Activated naive CD4-positive, alpha-beta T cell treated with anti-CD3 and anti-CD28 coated beads, Interleukin-2, amount 50 U/mL, for 24 hours (primary cell): Measurements from ENCODE around the gene ARL10.

ENCODE experiments used
- H3K27ac Mint-ChIP-seq: one replicate; pipeline ENCODE4 v1.8.0; 2021; ENCODE audit warnings: mild to moderate bottlenecking, mixed read lengths
- H3K27me3 Mint-ChIP-seq: one replicate; pipeline ENCODE4 v1.8.0; 2021; ENCODE audit warnings: mixed read lengths
- H3K36me3 Mint-ChIP-seq: one replicate; pipeline ENCODE4 v1.8.0; 2021; ENCODE audit warnings: mixed read lengths
- H3K4me1 Mint-ChIP-seq: one replicate; pipeline ENCODE4 v1.8.0; 2021; ENCODE audit warnings: mixed read lengths
- H3K4me3 Mint-ChIP-seq: one replicate; pipeline ENCODE4 v1.8.0; 2021; ENCODE audit warnings: mild to moderate bottlenecking, mixed read lengths
- H3K9me3 Mint-ChIP-seq: one replicate; pipeline ENCODE4 v1.8.0; 2021; ENCODE audit warnings: mixed read lengths

The ARL10 gene

DNA sequence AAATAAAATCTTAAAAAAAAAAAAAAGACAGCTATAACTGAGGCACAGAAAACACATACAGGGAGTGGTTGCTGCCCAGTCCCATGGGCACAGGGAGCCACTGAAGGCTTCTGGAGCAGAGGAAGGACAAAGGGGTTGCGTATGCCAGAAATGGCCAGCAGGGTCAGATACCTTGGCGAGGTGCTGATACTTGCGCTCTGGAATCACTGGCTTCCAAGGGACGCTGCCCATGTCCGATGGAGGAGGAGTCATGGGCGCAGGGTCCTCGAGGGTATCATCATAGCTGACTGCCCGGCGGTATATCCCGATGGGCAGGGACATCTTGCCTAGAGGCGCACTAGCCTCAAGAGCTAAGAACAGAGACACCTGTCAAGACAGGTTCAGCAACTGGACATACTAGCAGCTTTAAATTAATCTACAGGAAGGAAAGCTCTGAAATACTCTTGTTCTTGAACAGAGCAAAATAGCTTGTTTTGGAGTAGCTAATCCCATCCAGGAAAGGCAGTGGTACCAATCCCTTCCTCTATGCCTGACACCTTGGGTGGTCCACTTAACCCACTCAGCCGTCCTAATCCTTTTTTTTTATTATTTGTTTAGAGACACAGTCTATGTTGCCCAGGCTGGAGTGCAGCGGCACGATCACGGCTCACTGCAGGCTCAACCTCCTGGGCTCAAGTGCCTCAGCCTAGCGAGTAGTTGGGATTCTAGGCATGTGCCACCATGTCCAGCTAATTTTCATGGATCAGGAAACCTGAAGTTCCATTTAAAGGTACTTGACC is 9.7 kb upstream of the ARL10 start:
- H3K4me3 Mint-ChIP-seq: no peak overlapping the region
- H3K27me3 Mint-ChIP-seq: no peaks in the 10 kb centered on the region
- no peaks in the 10 kb centered on the region for H3K9me3 Mint-ChIP-seq
- H3K27ac Mint-ChIP-seq: no peak overlapping the region
- peaks cover 40% of the 10 kb centered on the region for H3K4me1 Mint-ChIP-seq
- H3K36me3 Mint-ChIP-seq: peaks cover 9% of the 10 kb centered on the region

DNA sequence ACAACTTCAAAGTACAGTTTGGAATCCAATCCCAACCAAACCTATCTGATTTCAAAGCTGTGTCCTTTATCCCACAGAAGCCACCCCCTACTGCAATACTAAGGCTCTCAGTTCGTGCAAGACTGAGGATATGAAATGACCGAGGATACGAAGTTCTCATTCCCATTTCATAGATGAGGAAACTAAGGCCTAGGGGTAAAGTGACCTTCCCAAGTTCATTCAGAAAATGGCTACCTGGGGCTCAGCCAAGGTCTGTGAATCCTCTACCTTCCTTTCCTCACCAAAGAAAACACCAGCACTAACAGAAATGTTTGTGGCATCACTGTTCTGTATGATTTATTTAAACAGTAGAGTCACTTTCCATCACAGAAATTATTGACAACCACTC is 9.1 kb upstream of the ARL10 start:
- Mint-ChIP-seq H3K4me1 (peaks cover 40% of the 10 kb centered on the region), H3K9me3 (no peaks in the 10 kb centered on the region), H3K36me3 (peaks cover 9% of the 10 kb centered on the region), H3K27me3 (no peaks in the 10 kb centered on the region), H3K27ac (no peak overlapping the region), H3K4me3 (no peak overlapping the region)

DNA sequence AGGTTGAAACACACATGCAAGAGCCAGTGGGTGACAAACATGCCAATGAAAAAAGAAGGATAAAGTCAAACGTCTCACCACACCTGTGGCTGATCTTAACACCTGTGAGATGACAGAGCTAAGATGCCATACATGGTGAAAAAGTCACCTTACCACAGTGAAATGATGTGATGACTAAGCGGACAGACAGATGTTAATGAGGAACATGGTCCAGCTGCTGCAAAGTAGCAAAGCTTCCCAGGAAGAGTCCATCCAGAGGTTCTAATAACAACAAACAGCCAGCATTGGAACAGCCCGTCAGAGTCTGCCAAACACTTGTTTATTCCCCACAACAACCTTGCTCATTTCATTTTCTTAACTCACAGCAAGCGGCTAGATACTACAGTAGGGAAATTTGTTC is 5.6 kb upstream of the ARL10 start:
- Mint-ChIP-seq H3K4me1 (peaks cover 46% of the 10 kb centered on the region), H3K4me3 (peak overlapping the region; percentile 85), H3K27me3 (no peaks in the 10 kb centered on the region), H3K9me3 (no peaks in the 10 kb centered on the region), H3K27ac (peak overlapping the region; percentile 79), H3K36me3 (peaks cover 9% of the 10 kb centered on the region)

DNA sequence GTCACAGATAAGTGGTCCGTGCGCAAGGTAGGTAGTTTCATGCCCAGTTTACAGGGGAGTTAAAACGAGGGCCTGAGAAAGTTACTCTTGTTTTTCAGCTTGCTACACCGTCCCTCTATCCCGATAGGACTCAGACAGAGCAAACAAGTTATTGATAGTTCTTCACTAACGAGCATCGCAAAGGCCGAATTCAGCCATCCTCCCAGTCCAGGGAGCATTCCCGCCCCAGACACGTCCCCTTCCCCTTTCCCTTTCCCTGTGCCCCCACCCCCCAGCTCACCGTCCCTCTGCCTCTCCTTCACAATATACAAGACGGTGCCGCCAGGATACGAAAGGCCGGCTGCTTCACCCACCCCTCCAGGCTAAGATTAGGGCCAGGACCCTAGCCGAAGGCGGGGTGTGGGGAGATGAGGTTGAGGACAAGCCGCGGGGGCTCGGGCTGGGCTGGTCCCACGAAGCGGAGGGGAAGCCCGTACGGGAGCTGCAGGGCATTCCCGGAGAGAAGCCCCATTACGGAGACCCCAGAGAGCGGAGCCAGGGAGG is 4.3 kb upstream of the ARL10 start:
- Mint-ChIP-seq H3K36me3 (peaks cover 6% of the 10 kb centered on the region), H3K27ac (peak overlapping the region; percentile 83), H3K4me1 (peaks cover 41% of the 10 kb centered on the region), H3K9me3 (no peaks in the 10 kb centered on the region), H3K4me3 (peak overlapping the region; percentile 98), H3K27me3 (no peaks in the 10 kb centered on the region)

DNA sequence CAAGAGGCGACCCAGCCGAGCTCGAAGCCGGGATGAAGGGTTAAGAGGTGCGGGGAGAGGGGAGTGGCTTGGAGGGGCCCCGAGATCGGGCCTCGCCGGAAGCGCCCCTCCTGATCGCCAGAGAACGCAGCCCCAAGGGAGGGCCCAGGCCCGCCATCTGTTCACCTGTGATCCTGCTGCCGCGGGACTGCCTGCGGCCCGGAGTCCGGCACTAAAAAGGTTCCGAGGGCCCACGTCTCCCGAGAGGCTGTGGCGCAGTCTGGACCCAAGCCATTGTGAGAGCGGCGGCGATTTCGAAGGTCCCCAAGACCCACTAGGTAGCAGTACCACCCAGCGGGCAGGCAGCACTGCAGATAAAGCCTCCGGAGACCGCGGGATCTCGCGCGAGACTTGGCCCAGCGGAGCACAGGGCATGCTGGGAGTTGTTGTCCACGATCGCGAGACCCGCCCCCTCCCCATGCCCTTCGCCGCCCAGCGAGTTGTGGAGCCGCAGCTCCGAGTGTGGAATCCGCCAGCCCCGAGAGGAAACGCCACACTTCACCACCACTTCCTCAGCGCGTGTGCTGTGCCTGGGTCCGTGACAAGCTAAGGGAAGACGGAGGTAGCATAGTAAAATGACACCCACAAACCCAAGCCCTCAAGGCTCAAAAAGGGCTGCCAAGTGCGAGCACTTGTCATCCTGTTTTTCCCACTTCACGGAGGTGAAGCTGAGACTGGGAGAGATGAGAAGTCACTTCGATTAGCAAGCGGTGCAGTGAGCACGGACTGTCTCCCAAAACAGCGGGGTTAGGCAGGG is 3.7 kb upstream of the ARL10 start, which contains the start of gene KIAA1191:
Gene KIAA1191, minus strand, starts transcription at position 328 of the 796 bp plus-strand sequence. CDS start 2,256 bp downstream, outside the sequence.
- Mint-ChIP-seq H3K9me3 (no peaks in the 10 kb centered on the region), H3K27me3 (no peaks in the 10 kb centered on the region), H3K4me3 (peak within 1 kb of the TSS; percentile 98), H3K27ac (peak within 1 kb of the TSS; percentile 98), H3K36me3 (peaks cover 6% of the 10 kb centered on the region), H3K4me1 (peaks cover 40% of the 10 kb centered on the region)

DNA sequence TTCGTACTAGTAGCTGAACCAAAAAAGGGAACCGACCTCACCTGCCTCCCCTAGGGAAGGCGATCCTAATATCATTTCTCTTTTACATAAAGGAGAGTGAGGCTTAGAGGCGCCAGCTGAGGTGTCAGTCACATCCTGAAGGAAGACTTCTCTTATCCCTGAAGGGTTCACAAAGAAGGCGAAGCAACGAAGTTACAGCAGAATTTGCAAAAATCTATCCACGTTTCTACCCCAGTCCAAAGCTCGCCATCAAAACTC is 3.1 kb upstream of the ARL10 start:
- Mint-ChIP-seq H3K36me3 (peaks cover 6% of the 10 kb centered on the region), H3K4me1 (peaks cover 40% of the 10 kb centered on the region), H3K27me3 (no peaks in the 10 kb centered on the region), H3K4me3 (peak overlapping the region; percentile 98), H3K27ac (no peak overlapping the region), H3K9me3 (no peaks in the 10 kb centered on the region)

DNA sequence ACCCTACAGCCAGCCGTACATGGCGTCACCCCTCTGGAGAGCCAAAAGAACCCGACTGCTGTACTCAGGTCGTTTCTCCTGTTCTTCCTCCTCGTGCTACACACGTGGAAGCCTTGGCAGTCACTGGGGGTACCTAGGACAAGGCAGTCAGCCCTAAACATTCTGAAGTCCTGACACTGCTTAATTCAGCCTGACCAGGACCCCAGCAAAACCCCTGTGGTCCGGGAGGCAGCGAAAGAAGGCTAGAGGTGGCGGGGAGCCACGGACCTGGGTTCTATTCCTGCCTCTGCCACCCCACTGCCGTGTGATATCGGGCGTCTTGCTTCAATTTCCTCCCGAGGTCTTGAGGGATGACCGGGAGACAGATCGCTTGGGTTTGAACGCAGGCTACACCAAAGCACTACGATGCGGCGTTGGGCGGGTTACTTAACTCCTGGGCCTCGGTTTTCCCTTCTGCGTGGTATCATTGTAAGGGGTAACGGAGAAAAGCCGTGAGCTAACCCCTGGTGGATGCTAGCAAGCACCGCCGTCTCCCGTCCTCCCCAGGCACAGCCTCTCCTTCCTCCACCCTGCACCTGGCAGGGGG is 429 bp upstream of the ARL10 start:
- peaks cover 9% of the 10 kb centered on the region for H3K36me3 Mint-ChIP-seq
- peak overlapping the region; percentile 77 for H3K4me3 Mint-ChIP-seq
- H3K27me3 Mint-ChIP-seq: no peaks in the 10 kb centered on the region
- peaks cover 27% of the 10 kb centered on the region for H3K4me1 Mint-ChIP-seq
- peak overlapping the region; percentile 35 for H3K27ac Mint-ChIP-seq
- H3K9me3 Mint-ChIP-seq: no peaks in the 10 kb centered on the region

DNA sequence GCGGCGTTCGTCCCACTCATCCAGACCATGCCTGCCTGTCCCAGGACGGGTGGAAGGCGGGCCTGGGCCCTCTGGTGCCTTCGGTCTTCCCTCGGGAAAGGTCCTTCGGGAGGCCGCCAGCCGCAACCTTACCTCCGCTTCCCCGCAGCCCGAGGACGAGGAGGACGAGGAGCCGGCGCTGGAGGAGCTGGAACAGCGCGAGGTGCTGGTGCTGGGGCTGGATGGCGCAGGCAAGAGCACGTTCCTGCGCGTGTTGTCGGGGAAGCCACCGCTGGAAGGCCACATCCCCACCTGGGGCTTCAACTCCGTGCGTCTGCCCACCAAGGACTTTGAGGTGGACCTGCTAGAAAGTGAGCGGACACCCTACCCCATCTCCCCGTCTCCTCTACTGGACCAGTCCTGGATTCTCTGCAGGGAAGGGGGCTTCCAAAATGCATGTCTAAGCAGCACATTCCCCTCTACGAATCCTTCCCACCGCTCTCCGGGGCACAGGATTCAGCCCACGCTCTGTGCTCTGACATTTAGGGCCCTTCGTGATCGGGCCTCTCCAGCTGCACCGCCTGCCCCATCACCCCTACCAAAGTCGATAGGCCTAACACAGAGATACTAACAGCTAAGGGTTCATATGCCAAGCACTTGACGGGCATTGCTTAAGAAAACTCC is 1.1 kb downstream of the ARL10 start:
- no peaks in the 10 kb centered on the region for H3K9me3 Mint-ChIP-seq
- H3K27ac Mint-ChIP-seq: peak overlapping the region; percentile 79
- no peaks in the 10 kb centered on the region for H3K27me3 Mint-ChIP-seq
- H3K4me1 Mint-ChIP-seq: peaks cover 25% of the 10 kb centered on the region
- peak overlapping the region; percentile 84 for H3K4me3 Mint-ChIP-seq
- H3K36me3 Mint-ChIP-seq: peaks cover 9% of the 10 kb centered on the region

DNA sequence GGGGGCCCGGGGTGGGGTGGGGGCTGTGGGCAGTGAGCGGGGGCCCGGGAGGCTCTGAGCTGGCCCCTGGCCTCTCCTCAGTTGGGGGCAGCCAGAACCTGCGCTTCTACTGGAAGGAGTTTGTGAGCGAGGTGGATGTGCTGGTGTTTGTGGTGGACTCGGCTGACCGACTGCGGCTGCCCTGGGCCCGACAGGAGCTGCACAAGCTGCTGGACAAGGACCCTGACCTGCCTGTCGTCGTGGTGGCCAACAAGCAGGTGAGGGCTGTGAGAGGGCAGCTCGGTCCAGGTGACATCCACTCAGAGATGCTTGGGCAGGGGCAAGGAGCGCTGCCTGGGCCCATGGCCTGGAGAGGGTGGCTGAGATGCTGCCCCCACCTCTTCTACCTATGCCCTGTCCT is 3.4 kb downstream of the ARL10 start:
- Mint-ChIP-seq H3K27me3 (no peaks in the 10 kb centered on the region), H3K36me3 (peaks cover 9% of the 10 kb centered on the region), H3K27ac (no peak overlapping the region), H3K4me1 (peaks cover 11% of the 10 kb centered on the region), H3K4me3 (no peak overlapping the region), H3K9me3 (no peaks in the 10 kb centered on the region)

DNA sequence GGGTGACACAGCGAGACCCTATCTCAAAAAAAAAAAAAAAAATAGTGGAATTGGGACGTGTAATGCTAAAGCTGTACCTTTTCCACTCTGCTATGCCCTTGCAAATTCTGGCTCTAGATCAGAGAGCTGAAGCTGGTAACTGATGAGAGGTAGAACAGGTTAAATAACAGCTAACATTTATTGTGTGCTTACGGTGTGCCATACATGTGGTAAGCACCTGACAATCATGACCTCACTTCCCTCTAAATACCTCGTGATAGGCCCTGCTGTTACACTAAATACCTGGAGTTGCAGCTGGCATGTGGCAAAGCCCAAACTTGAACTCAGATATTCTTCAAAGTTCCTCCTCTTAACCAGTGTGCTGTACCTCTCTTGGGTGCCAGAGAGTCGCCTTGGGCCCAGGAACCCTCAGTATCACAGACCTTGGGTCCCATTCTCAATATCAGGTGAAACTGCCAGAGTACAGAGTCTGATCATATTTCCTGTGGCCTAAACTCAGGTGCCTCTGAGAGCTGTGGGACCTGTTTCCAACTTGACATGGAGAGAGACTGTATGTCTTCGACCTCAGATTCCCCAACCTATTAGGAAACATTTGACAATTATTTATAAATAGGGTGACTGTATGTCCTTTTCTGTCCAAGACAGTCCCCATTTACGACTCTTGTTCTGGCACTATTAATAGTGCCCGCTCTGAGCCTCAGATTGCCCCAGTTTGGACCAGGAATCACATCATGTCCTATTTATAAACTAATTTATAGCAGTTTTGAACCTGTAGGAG is 4.8 kb downstream of the ARL10 start:
- no peaks in the 10 kb centered on the region for H3K9me3 Mint-ChIP-seq
- H3K36me3 Mint-ChIP-seq: peaks cover 9% of the 10 kb centered on the region
- H3K27ac Mint-ChIP-seq: no peak overlapping the region
- H3K4me3 Mint-ChIP-seq: no peak overlapping the region
- H3K27me3 Mint-ChIP-seq: no peaks in the 10 kb centered on the region
- peaks cover 11% of the 10 kb centered on the region for H3K4me1 Mint-ChIP-seq

DNA sequence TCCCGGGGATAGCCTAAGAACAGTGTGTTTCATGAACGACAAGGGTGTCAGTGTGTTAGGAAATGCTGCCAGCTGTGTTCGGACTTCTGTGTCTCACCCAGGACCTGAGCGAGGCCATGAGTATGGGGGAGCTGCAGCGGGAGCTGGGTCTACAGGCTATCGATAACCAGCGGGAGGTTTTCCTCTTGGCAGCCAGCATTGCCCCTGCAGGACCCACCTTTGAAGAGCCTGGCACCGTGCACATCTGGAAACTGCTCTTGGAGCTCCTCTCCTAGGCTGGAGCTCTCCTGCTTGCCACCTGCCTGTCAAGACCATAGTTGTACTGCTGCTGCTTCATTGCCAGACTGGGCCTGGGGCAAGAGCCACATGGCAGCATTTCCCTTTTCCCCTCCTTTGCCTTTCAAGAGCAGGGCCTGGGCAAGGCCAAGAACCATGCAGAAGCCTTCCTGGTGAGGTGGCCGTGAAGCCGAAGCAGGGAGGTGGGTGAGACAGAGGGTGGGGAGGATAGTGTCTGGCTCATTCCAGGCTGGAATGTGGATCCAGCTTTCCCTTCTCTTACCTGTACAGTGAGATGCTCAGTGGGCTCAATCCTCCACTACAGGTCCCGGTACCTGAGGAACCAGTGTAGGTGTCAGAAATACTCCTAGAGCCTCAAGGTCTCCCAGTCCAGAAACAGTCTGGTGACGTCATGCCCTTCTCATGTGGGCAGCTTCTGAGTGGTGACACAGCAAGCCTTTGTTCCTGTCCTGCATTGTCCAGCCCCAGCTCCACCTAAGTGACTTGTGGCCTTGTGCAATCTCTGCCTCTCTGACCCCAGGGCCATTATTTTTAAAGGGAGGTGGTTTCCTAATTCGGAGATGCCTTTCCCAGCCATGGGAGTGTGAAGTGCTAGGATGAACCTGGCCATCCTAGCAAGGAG is 6.6 kb downstream of the ARL10 start:
- peaks cover 7% of the 10 kb centered on the region for H3K4me1 Mint-ChIP-seq
- no peaks in the 10 kb centered on the region for H3K27me3 Mint-ChIP-seq
- H3K4me3 Mint-ChIP-seq: no peak overlapping the region
- H3K36me3 Mint-ChIP-seq: peaks cover 9% of the 10 kb centered on the region
- no peaks in the 10 kb centered on the region for H3K9me3 Mint-ChIP-seq
- no peak overlapping the region for H3K27ac Mint-ChIP-seq

DNA sequence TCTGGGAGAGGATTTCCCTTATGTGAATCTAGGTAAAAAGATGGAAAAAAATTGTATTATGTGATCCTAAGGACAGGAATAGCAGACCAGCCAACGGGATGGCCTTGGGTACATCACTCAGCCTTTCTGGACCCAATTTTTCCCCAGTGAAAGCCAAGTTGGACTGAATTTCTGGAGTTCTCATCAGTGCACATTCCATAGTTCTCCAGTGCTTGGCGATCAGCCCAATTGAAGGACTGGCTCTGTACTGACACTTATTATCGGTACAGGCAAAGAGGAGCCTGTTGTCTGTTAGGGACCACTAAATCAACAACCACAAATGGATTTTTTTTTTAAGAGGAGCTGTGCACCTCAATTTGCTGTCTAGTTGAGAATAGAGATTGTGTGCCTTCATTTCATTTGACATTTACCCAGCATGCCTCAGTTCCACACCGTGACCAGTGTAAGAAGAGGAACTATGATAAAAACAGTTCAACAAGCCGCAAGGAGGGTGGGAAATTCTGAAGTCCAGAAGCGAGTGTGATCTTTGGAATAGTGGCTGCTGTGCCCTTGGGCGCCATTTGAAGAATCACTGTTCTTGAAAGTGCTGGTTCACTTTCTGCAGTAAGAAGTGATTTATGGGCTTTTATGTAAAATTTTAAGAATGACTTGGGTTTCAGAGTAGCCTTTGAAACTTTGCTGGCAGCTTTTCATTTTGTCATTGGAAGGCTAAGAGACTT is 8.0 kb downstream of the ARL10 start:
- no peak overlapping the region for H3K4me3 Mint-ChIP-seq
- no peak overlapping the region for H3K27ac Mint-ChIP-seq
- no peaks in the 10 kb centered on the region for H3K9me3 Mint-ChIP-seq
- H3K27me3 Mint-ChIP-seq: no peaks in the 10 kb centered on the region
- H3K4me1 Mint-ChIP-seq: no peaks in the 10 kb centered on the region
- H3K36me3 Mint-ChIP-seq: peaks cover 1% of the 10 kb centered on the region

DNA sequence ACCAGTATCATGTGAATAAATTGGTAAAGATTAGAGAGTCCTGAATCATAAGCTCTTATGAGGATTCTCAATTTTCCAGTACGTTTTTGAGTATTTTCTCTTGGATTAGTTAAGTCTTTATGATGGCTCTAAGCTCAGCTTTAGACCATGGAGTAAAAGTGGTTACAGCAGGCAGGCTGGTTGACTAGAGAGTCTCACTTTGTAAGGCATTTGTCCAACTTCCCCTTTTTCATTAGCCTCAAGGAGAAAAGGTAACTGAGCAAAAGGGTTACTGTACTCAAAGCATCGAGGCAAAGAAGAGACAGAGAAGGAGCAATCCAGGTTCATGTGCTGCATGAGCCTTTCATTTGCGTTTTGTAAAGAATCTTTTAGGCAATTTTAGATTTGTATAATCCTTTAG is 14.6 kb downstream of the ARL10 start:
- Mint-ChIP-seq H3K27me3 (no peaks in the 10 kb centered on the region), H3K9me3 (no peaks in the 10 kb centered on the region), H3K4me3 (no peak overlapping the region), H3K27ac (no peak overlapping the region), H3K36me3 (peaks cover 4% of the 10 kb centered on the region), H3K4me1 (peaks cover 9% of the 10 kb centered on the region)

DNA sequence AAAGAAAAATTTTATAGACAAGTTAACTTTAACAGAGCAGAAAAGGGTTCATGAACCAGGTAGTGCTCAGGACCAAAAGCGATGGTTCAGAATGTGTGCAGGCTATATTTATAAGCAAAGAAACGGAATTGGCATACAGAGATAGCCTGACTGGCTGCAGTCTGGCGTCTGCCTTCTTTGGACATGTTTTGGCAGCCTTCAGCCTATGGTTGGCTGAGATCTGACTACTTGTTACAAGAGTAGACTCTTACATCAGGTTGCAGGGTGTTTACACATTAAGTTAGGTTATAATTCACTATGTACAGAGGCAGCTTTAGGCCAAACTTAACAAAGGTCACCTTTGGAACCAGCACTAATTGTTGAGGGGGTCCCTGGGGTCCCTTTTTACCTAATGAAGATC is 16.1 kb downstream of the ARL10 start:
- Mint-ChIP-seq H3K4me1 (peaks cover 23% of the 10 kb centered on the region), H3K27ac (no peak overlapping the region), H3K27me3 (no peaks in the 10 kb centered on the region), H3K36me3 (peaks cover 13% of the 10 kb centered on the region), H3K4me3 (no peak overlapping the region), H3K9me3 (no peaks in the 10 kb centered on the region)
